ENCODE results near the gene PLA2G1B. TPM values are rescaled to one million over a fixed set of nuclear protein-coding genes. Genes with fewer than 3 reads are reported as not detected.

The PLA2G1B gene
- polyA plus RNA-seq, 1 donor (not counting 4 experiments of a cell fraction or from before 2014, with no cell fraction given), result not detected

GRCh38 chr12:120353136-120353535, 25.6 kb upstream of the PLA2G1B start:
- H3K36me3 ChIP-seq (ENCODE audit: control insufficient read depth in 2 of 2, extremely low read depth in 1 of 2, insufficient read depth in 2 of 2, low read length in 2 of 2), result no peaks in the 10 kb centered on the region
- H3K9ac ChIP-seq (ENCODE audit: control insufficient read depth, extremely low read depth, insufficient read depth, low read length), result no peak overlapping the region
- H2AFZ ChIP-seq (ENCODE audit: control insufficient read depth, low read length), result no peak overlapping the region
- H3K79me2 ChIP-seq (ENCODE audit: control insufficient read depth, insufficient read depth, low read length), result no peaks in the 10 kb centered on the region
- TF ChIP-seq CTCF (optimal IDR thresholded peaks at IDR 0.05 in 1 of 3, IDR thresholded peaks at IDR 0.05 in 1 of 3, conservative IDR thresholded peaks at IDR 0.05 in 1 of 3; ENCODE audit: extremely low read depth in 1 of 3, insufficient read depth in 2 of 3, low read length in 3 of 3), result no peak
- no peak for TF ChIP-seq EZH2 (IDR thresholded peaks at IDR 0.05; ENCODE audit: low read length)
- no peak for FAIRE-seq
- H3K9me1 ChIP-seq (ENCODE audit: control insufficient read depth, extremely low read depth, insufficient read depth, low read length), result no peaks in the 10 kb centered on the region
- H3K27ac ChIP-seq (ENCODE audit: control insufficient read depth, insufficient read depth, low read length), result no peak overlapping the region
- H3K4me1 ChIP-seq (ENCODE audit: control insufficient read depth, extremely low read depth, insufficient read depth, low read length), result peaks cover 3% of the 10 kb centered on the region
- dilution Hi-C loops (cut with MboI; ENCODE audit: extremely low pct_ligation_motif_present, low sequenced_read_pairs), result no loop called here
- no peaks in the 10 kb centered on the region for H4K20me1 ChIP-seq (ENCODE audit: control insufficient read depth, extremely low read depth, insufficient read depth, low read length)
- H3K4me3 ChIP-seq (ENCODE audit: control insufficient read depth in 2 of 3, extremely low read depth in 1 of 3, insufficient read depth in 2 of 3, low read depth in 1 of 3, low read length in 3 of 3), result no peak overlapping the region
- no peaks in the 10 kb centered on the region for H3K27me3 ChIP-seq (ENCODE audit: control insufficient read depth, extremely low read depth, insufficient read depth, low read length)
- no peaks in the 10 kb centered on the region for H3K9me3 ChIP-seq (ENCODE audit: control insufficient read depth, low read depth, low read length)
- no peak overlapping the region for H3K4me2 ChIP-seq (ENCODE audit: control insufficient read depth, extremely low read depth, insufficient read depth, low read depth, low read length)
- DNase-seq (ENCODE audit: low read depth, low spot score), result no peak

- Histone ChIP-seq H3K4me2 (ENCODE audit: control insufficient read depth, extremely low read depth, insufficient read depth, low read depth, low read length) (no peak overlapping the region), H4K20me1 (ENCODE audit: control insufficient read depth, extremely low read depth, insufficient read depth, low read length) (no peaks in the 10 kb centered on the region), H3K27ac (ENCODE audit: control insufficient read depth, insufficient read depth, low read length) (no peak overlapping the region), H3K4me3 (ENCODE audit: control insufficient read depth in 2 of 3, extremely low read depth in 1 of 3, insufficient read depth in 2 of 3, low read depth in 1 of 3, low read length in 3 of 3) (no peak overlapping the region), H2AFZ (ENCODE audit: control insufficient read depth, low read length) (no peak overlapping the region), H3K9me3 (ENCODE audit: control insufficient read depth, low read depth, low read length) (no peaks in the 10 kb centered on the region), H3K9ac (ENCODE audit: control insufficient read depth, extremely low read depth, insufficient read depth, low read length) (no peak overlapping the region), H3K4me1 (ENCODE audit: control insufficient read depth, extremely low read depth, insufficient read depth, low read length) (peaks cover 3% of the 10 kb centered on the region), H3K27me3 (ENCODE audit: control insufficient read depth, extremely low read depth, insufficient read depth, low read length) (no peaks in the 10 kb centered on the region), H3K9me1 (ENCODE audit: control insufficient read depth, extremely low read depth, insufficient read depth, low read length) (no peaks in the 10 kb centered on the region), H3K36me3 (ENCODE audit: control insufficient read depth in 2 of 2, extremely low read depth in 1 of 2, insufficient read depth in 2 of 2, low read length in 2 of 2) (no peaks in the 10 kb centered on the region), H3K79me2 (ENCODE audit: control insufficient read depth, insufficient read depth, low read length) (no peaks in the 10 kb centered on the region)
- DNase-seq (ENCODE audit: low read depth, low spot score), result no peak
- dilution Hi-C loops (cut with MboI; ENCODE audit: extremely low pct_ligation_motif_present, low sequenced_read_pairs), result no loop called here
- FAIRE-seq, result peak; percentile 44
- TF ChIP-seq EZH2 (IDR thresholded peaks at IDR 0.05; ENCODE audit: low read length) (no peak), CTCF (optimal IDR thresholded peaks at IDR 0.05 in 1 of 3, IDR thresholded peaks at IDR 0.05 in 1 of 3, conservative IDR thresholded peaks at IDR 0.05 in 1 of 3; ENCODE audit: extremely low read depth in 1 of 3, insufficient read depth in 2 of 3, low read length in 3 of 3) (no peak)
These were observed 24.5 kb upstream of the PLA2G1B start for GRCh38 chr12:120352117-120352516.
